Left kidney (tissue), 2 donors: ENCODE measurements around the gene DNAJB6. TPM values are rescaled to one million over a fixed set of nuclear protein-coding genes. Genes with fewer than 3 reads are reported as not detected.
"Not testable (repeated sequence)": the region's sequence is repeated elsewhere in the genome, so short reads cannot be mapped to it uniquely, and the experiment has no call there.

Experiments used
- DNase-seq: peaks from one replicate; pipeline ENCODE4 v3.0.0-alpha.2; 2013
- polyA plus RNA-seq: library from polyadenylated mRNA; unstranded; fragments of 120-200 nt; gene quantifications from one replicate; pipeline ENCODE4 v1.2.1, GENCODE V29; 2013; ENCODE audit not compliant: insufficient read length

Gene DNAJB6
- polyA plus RNA-seq, 1 donor = 161 TPM

GRCh38 chr7:157318015-157318706, 18.6 kb upstream of the DNAJB6 start:
- DNase-seq = no peak

- no peak for DNase-seq
Observed at GRCh38 chr7:157320608-157320980, 16.2 kb upstream of the DNAJB6 start.

DNA sequence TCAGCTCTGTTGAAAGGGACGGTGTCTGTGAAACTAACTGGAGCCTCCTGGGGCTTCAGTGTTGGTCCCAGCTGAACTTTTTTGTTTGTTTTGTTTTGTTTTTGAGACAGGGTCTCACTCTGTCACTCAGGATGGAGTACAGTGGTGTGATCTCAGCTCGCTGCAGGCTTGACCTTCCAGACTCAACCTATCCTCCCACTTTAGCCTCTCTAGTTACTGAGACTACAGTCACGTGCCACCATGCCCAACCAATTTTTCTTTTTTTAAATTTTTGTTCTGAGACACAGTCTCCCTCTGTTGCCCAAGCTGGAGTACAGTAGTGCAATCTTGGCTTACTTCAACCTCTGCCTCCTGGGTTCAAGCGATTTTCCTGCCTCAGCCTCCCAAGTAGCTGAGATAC, 13.4 kb upstream of the DNAJB6 start:
- DNase-seq = no peak

- no peak for DNase-seq
Observed at GRCh38 chr7:157329447-157329846, 7.4 kb upstream of the DNAJB6 start.

- DNase-seq = not testable (repeated sequence)
Observed at GRCh38 chr7:157330567-157330966, 6.2 kb upstream of the DNAJB6 start.

GRCh38 chr7:157331049-157331448, 5.8 kb upstream of the DNAJB6 start:
- not testable (repeated sequence) for DNase-seq

- DNase-seq = no peak
Observed at GRCh38 chr7:157335236-157335635, 1.6 kb upstream of the DNAJB6 start.

DNA sequence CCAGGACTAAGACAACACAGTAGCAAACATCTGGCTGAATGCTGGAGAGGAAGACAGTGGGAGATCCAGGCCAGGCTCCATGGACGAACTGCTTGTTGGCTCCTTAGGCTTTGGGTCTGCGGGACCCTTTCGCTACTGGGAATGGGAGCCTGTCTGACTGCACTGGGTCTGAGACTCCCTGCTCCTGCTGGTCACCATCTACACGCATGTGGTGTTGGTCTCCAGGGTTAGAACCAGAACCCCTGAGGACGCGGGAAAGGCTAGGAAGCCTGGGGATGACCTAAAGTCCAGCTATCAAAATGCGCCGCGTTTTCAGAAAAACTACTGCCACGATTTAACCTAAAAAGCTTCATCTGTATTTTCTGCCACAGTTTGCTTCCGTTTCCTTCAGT, 817 bp upstream of the DNAJB6 start:
- DNase-seq = no peak

- DNase-seq = peak; percentile 43
Observed at GRCh38 chr7:157337316-157338149, 729 bp downstream of the DNAJB6 start.

GRCh38 chr7:157339777-157340677, 3.2 kb downstream of the DNAJB6 start:
- peak; percentile 71 for DNase-seq

DNA sequence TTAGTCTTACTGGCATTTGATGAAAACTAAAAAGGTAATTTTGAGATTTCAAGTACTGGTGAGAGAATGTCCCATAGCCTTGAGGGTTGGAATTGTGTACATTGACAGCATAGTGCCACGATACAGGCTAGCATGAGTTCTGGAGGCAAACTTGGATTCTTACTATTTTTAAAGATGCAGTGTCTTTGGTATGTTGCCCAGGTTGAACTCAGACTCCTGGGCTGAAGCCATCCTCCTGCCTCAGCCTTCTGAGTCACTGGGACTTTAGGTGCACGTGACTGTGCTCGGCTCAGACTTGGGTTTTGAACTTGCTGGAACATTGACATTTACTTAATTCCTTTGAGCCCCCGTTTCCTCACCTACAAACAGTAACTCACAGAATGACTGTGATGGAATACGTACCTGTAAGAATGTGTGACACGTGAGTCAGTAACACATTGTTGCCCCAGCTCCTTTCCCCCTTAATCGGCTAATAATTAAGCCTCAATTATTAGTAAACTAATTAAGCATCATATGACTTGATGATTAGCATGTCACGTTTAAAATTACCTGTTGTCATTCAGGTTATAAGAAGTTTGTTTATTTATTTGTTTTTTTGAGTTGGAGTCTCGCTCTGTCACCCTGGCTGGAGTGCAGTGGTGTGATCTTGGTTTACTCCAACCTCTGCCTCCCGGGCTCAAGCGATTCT, 10.6 kb downstream of the DNAJB6 start:
- DNase-seq = no peak

DNA sequence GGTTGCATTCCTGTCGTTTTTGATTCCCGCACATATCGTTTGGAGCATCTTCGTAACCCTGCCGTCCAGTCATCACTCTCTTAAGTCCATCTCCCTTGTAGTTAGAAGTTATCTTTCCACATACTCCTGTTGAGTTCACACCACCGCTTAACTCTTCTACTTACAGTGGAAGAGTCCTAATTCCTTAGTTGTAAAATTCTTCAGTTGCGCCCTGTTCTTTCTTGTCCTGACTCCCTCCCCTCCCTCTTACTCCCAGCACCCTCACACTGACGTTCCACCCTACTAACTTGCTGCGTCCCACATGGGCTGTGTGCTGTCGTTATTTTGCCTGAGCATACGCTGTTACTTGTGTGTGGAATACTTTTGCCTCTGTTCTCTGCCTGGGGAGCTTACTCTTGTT, 11.7 kb downstream of the DNAJB6 start:
- no peak for DNase-seq

DNA sequence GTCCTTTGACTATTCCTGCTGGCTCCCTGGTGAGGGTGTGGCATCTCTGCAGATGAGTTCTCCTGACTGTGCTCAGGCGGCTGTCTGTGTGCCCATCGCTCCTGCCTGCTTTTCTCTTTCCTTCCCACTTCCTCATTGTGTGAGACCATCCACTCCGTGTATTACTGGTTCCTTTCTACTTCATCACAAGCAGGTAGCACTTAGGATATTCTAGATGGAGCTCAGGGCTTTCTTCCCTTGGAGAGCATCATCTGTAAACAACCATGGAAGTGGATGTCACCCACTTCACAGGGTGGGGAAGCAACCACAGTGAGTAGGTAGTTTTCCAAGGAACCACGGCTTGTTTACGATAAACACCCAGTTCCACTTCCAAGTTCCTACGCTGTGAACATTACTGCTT, 15.7 kb downstream of the DNAJB6 start:
- DNase-seq = no peak

- no peak for DNase-seq
Observed at GRCh38 chr7:157355784-157356511, 19.1 kb downstream of the DNAJB6 start.

- no peak for DNase-seq
Observed at GRCh38 chr7:157357129-157358040, 20.6 kb downstream of the DNAJB6 start.

DNA sequence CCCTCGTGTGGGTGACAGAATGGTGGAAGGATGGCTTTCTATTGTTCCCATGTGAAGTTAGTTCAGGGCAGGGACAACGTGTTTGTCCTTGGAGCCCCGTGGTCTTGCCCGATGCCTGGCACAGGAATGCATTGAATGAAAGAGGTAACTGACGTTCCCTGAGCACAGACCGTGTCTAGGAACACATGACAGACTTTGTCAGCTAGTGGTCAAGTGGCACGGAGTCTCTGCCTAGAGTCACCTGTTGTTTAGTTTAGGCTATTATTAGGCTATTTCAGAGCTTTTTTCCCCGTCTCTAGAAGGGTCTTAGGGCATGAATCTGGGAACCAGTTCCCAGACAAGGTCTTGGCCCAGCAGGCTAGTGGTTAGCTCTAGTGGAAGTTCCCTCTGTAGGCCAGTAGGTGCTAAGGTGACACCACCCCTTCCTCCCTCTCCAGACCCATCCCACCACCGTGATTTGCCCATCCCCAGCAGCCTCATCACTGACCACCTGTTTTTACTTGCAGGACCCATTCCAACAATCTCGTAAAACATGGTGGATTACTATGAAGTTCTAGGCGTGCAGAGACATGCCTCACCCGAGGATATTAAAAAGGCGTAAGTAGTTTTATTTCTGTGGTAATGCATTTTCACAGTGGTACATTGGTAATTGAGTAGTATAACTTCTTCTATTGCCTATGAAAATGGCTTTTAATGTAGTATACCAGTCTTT, 21.4 kb downstream of the DNAJB6 start:
- DNase-seq = no peak

DNA sequence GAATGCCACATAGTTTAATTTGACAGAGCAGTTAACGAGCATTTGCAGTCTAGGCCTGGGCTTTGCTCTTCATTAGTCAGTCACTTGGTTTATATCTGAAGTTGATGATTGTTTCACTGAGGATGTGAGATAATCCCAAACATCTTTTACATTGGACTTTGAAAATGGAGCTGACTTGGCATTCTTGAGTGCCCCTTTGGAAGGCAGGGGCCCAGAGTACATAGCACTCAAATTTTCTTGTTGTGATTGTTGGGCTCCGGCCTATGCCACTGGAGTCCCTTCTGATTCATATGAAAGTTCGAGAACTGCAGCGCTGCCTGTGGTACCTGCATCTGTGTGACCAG, 21.9 kb downstream of the DNAJB6 start:
- no peak for DNase-seq

DNA sequence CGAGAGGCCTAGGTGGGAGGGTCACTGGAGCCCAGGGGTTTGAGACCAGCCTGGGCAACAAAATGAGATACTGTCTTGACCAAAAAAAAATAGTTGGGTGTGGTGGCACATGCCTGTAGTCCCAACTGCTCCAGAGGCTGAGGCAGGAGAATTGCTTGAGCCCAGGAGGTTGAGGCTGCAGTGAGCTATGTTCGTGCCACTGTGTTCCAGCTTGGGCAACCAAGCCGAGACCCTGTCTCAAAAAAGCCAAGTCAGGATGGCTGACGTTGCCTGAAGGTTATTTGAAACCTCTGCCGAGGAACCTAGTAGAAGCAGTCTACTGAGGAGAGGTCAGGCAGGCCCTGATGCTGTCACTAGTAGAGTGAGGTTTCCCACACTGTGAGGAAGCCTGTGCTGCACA, 22.8 kb downstream of the DNAJB6 start:
- DNase-seq = no peak

GRCh38 chr7:157360483-157361025, 23.8 kb downstream of the DNAJB6 start:
- no peak for DNase-seq
